ENCODE results near the gene BBOF1.

Gene BBOF1

DNA sequence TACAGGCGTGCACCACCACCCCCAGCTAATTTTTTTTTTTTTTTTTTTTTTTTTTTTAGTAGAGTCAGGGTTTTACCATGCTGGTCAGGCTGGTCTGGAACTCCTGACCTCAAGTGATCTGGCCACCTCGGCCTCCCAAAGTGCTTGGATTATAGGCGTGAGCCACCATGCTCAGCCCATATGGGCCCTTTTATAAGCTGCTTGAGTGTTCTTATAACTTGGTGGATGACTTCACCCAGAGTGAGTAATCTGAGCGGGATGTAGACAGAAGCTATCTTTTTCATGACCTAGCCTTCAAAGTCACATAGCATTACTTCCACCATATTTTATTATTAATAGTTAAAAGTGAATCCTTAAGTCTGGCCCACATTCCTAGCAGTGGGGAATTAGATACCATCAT is 16.4 kb downstream of the BBOF1 start:
- DNase-seq, result no peak

GRCh38 chr14:74038020-74038859 is 19.1 kb downstream of the BBOF1 start:
- no peak for DNase-seq

GRCh38 chr14:74042296-74042695 is 23.1 kb downstream of the BBOF1 start:
- DNase-seq, result no peak

- no peak for DNase-seq
These were observed 26.4 kb downstream of the BBOF1 start for GRCh38 chr14:74045522-74045921.

DNA sequence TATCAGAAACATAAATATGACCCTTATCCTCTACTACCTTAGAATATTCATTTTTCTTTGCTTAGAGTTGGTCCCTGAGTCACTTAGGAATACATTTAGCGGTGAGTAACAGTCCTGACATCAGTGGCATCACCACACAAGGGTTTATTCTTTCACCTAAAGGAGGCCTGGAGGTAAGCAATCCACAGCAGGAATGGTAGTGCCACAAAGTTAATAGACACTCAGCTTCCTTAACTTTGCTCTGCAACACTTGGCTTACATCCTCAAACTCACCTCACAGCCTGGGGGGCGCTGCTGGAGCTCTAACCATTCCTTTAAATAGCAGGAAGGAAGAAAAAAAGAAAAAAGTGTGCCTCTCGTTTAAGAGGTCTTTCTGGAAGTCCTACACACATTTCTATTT is 29.1 kb downstream of the BBOF1 start:
- no peak for DNase-seq

- DNase-seq, result no peak
These were observed 30.8 kb downstream of the BBOF1 start for GRCh38 chr14:74049876-74050495.

DNA sequence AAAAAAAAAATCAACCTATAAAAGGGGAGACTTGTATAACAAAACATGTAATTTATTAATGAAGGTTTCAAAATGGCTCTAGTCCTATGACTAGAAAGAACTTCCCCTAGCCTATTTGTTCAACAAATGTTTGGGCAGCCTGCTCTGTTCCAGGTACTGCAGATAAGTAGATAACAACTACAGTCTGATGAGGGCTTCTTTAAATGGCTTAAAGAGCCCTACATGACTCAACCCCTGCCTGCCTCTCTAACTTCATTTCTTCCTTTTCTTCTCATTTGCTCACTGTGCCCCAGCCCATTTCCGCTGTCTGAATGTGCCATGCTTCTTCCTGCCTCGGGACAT is 43.6 kb downstream of the BBOF1 start:
- no peak for DNase-seq

DNA sequence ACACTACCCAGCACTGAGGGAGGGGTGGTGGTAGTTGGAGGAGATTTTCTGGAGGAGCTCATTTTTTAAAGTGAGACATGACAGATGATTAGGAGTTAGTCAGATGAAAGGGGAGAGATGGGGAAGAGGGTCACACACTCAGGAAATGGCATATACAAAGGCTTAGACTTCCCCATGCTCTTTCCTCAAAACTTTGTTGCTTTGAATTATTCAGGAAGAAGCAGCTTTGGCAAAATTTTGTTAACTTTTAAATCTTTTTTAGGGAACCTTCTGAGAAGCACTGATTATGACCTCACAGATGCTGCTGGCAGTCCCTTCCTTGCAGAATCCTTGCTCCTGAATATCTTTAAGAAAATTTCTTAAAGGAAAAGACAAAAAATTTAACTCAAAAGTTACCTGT is 45.3 kb downstream of the BBOF1 start:
- DNase-seq, result no peak

DNA sequence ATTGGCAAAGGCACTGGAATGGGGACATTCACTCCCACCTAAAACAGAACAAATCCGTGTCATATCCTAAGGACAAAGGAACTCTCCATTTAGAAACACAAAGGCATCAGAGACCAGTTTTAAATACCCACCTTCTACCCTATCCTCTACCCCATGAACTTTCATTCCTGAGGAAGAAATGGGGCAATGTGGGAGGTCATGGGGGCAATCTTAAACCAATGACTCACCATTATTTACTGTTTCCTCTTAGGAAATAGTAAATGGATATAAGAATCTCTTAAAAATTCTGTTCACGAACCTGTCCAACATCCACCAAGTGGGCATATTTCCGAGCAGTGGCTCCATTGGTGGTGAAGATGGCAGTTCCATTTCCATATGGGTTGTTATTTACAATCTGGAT is 45.7 kb downstream of the BBOF1 start:
- DNase-seq, result no peak

GRCh38 chr14:74065746-74066575 is 46.8 kb downstream of the BBOF1 start:
- DNase-seq, result no peak

- DNase-seq, result no peak
These were observed 58.3 kb downstream of the BBOF1 start for GRCh38 chr14:74077401-74077800.

- DNase-seq, result no peak
These were observed 61.8 kb downstream of the BBOF1 start for GRCh38 chr14:74080820-74081460.

- no peak for DNase-seq
These were observed 62.3 kb downstream of the BBOF1 start for GRCh38 chr14:74081491-74081890.

DNA sequence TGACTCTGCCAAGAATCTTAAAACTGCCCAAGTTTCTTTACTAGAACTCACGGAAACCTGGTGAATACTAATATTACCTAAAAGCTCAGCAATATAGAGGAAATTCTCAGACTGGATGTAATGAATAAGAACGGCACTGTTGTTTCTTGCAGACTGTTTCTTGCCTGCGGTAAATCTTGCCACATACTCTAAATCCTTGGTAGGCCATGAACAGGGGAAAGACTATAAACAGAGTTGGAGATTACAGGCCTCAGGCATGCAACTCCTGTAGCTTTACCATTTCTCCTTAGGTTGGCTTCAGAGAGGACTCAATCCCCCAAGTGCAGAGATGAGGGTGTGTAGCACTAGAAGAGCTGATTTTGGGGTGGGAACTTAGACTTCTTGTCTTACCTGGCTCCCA is 64.0 kb downstream of the BBOF1 start:
- DNase-seq, result no peak

GRCh38 chr14:74083784-74084276 is 64.7 kb downstream of the BBOF1 start:
- no peak for DNase-seq

DNA sequence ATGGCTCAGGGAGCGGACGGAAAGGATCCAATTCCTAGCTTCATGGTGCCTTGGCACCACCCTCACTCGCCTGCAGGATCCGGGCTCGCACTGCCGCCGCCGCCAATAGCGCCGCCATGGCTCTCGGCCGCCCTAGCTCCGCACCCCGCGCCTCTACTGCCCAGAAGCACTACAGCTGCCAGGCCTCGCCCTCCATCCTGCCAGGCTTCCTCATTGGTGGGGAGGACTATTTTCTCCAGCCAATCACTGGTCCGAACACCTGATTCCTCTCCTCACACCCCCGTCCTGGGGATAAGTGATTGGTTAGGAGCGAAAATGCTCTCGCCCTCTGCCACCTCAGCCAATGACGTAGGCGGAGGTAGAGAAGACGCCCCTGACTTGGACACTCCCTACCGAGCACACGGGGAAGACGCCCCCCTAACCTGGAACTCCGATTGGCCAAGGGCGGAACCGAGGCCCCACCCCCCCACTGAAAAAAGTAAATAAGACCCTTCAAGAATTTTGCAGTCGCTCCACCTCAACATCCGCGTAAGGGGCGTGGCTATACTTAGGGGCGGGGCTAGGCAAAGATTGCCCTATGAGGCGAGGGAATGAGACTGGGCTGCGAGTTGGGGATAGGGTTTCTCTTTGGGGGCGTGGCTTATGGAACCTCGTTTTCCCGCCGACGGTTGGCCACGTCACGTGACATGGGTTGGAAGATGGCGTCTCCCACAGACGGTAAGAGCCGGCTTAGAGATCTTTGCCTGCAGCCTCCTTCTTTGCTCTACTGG is 65.3 kb downstream of the BBOF1 start, which contains the start of the genes ALDH6A1 and LIN52:
Gene ALDH6A1 (minus strand): TSS at position 177 of the 770 bp plus-strand sequence. CDS start 59 bp downstream, at position 118.
Gene LIN52 (plus strand): TSS at position 680 of the 770 bp plus-strand sequence. CDS start 19 bp downstream, at position 699.
- DNase-seq, result peak; percentile 100

DNA sequence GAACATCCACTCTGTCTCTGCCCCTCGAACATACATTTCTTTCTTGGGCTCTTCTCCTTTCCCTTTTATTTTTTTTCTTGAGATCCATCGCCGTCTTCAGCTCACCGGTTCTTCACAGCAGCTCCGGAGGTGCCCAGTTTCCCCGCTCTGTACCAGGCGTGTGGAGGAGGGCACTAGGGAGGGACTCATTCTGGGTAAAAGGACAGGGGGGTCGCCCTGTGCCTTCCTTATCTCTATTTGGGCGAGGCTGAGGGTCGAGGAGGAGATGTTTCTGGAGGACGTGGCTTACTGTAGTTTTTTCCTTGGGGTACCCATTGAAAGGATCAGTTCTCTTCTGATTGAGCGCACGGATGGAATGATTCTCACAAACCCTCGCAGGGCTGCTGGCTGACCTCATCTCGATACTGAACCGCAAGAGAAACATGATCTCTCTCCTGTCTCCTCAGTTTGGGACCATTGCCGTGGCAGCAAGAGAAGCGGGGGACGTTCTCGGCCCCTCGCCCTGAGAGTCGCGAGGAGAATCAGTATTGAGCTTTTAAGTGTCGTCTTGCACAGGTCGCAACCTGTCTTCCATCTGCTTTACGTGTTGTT is 66.0 kb downstream of the BBOF1 start:
- no peak for DNase-seq

DNA sequence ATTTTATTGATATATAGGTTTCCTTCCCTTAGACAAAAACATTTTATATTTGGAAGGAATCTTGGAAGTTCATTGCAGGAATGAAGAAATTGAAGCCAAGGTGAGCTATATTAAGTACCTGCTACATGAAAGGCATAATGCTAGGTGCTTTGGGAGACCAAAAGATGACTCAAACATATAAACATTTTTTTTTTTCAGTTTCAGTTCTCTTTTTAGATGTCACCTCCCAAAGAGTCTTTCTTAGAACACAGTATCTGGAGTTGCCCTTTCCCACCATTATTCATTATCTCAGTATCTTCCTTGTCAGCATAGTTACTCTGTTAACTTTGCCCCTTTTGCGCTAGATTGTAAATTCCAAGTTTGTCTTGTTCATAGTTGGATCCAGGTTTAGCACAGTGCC is 66.7 kb downstream of the BBOF1 start:
- DNase-seq, result no peak

DNA sequence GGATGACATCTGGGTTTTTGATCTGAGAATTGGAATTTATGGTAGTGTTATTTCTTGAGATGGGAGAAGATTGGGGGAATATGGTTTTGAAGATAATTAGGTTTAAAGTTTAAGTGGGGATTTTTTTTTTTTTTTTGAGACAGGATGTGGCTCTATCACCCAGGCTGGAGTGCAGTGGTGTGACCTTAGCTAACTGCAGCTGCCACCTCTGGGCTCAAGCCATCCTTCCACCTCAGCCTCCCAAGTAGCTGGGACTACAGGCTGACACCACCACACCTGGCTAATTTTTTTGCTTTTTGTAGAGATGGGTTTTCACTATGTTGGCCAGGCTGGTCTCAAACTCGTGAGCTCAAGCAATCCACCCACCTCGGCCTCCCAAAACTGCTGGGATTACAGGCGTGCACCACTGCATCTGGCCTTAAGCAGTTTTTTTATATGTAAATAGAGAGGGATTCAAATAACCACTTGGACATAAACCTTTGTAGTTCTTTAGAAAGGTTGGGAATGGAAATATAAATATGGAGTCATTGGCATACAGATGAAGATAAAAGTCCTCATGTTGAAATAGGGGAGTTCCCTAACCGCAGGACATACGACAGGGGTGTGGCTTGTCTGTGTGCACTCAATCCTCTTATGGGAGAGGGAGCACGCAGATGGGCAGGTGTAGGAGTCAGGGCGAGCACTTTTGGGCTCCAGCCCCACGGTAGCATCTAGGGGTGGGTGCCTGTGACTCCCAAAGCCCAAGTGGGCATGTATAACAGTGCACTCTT is 70.3 kb downstream of the BBOF1 start:
- no peak for DNase-seq

DNA sequence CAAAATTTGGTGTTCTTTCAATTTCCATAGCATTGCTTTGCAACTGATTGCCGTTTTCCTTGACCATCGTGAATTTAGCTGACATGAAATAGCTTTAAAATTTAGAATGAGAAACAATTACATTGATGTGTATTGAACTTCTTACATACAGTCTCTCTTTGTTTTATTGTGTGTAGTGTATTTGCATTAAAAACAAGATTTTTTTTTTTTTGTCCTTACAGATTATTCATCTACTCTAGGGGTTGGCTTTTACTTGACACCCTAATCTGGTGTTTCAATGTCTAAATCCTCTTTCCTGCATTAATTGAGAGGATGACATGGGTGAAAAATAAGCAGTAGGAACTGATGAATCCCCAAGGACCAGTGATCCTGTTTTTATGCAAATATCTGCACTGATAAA is 86.2 kb downstream of the BBOF1 start:
- DNase-seq, result no peak

- no peak for DNase-seq
These were observed 90.2 kb downstream of the BBOF1 start for GRCh38 chr14:74109369-74109768.
